Osteoblast (primary cell): Measurements from ENCODE around the gene EMILIN2. TPM values are rescaled to one million over a fixed set of nuclear protein-coding genes. Genes with fewer than 3 reads are reported as not detected.
"Not testable (repeated sequence)": the region's sequence is repeated elsewhere in the genome, so short reads cannot be mapped to it uniquely, and the experiment has no call there.

Experiments used
- DNase-seq: peaks from one replicate; pipeline ENCODE4 v3.0.0; 2011; ENCODE audit warnings: low spot score, mixed read lengths; ENCODE audit not compliant: insufficient read length; ENCODE audit errors: missing footprints
- H2AFZ ChIP-seq: 2 replicates; pipeline ENCODE4 v1.6.0; 2011; ENCODE audit warnings: mild to moderate bottlenecking, low read length
- H3K27ac ChIP-seq: 2 replicates; pipeline ENCODE4 v1.5.1; 2011; ENCODE audit warnings: mild to moderate bottlenecking, low read depth, low read length, moderate library complexity
- H3K27me3 ChIP-seq: 2 replicates; pipeline ENCODE4 v1.6.0; 2012; ENCODE audit warnings: mild to moderate bottlenecking, control low read depth, inconsistent platforms, low read length, moderate library complexity; ENCODE audit not compliant: insufficient read depth
- H3K36me3 ChIP-seq: 2 replicates; pipeline ENCODE4 v1.5.1; 2011; ENCODE audit warnings: mild to moderate bottlenecking, low read length, control low read depth, moderate library complexity; ENCODE audit not compliant: insufficient read depth
- H3K4me1 ChIP-seq: 2 replicates; pipeline ENCODE4 v1.5.1; 2011; ENCODE audit warnings: mild to moderate bottlenecking, low read length, control low read depth, moderate library complexity; ENCODE audit not compliant: insufficient read depth
- H3K4me2 ChIP-seq: 2 replicates; pipeline ENCODE4 v1.6.0; 2011; ENCODE audit warnings: mild to moderate bottlenecking, low read length; ENCODE audit not compliant: insufficient read depth
- H3K4me3 ChIP-seq: fragments of 200-600 bp; sonication (generic); 3 replicates; pipeline ENCODE4 v1.5.1; 2012; ENCODE audit warnings: mild to moderate bottlenecking, low read length, inconsistent platforms; ENCODE audit not compliant: insufficient read depth
- H3K79me2 ChIP-seq: 2 replicates; pipeline ENCODE4 v1.6.0; 2012; ENCODE audit warnings: mild to moderate bottlenecking, low read length, control low read depth, inconsistent platforms; ENCODE audit not compliant: insufficient read depth
- H3K9me3 ChIP-seq: 2 replicates; pipeline ENCODE4 v1.5.1; 2011; ENCODE audit warnings: low read depth, low read length, control low read depth
- H4K20me1 ChIP-seq: 2 replicates; pipeline ENCODE4 v1.6.0; 2012; ENCODE audit warnings: mild to moderate bottlenecking, low read length, control low read depth; ENCODE audit not compliant: insufficient read depth
- total RNA-seq: library from RNA; depleted of rRNA; stranded (reverse); fragments of >200 nt; gene quantifications from 2 replicates; pipeline ENCODE4 v1.2.3, GENCODE V29; 2012
- TF ChIP-seq, protein P1 (sequence below): IDR thresholded peaks from 2 replicates; pipeline ENCODE4 v1.5.1; 2011; ENCODE audit warnings: mild to moderate bottlenecking, low read depth, low read length, moderate library complexity; ENCODE audit errors: extremely low read depth

The EMILIN2 gene
- total RNA-seq, 1 donor = 4.3 TPM

DNA sequence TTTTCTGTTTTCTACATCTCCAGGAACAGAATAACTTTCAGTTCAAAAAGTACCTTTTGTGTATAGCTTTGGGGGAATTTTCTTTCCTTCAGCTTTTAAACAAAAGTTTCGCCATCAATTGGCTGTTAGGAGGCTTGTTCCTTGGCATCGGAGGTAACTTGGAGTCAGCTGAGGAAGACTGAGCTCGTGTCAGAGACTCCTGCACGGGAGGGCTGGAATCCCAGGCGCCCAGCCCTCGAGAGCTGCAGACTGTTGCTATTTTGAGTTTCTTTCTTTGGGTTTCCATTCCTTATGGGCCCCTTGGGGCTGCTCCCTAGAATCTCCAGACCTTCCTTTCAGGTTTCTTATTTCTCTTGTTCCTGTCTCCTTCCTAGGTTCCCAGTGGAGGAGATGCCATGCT lies 8.1 kb downstream of the EMILIN2 start:
- no peak overlapping the region for H3K27ac ChIP-seq
- TF ChIP-seq, protein P1, sequence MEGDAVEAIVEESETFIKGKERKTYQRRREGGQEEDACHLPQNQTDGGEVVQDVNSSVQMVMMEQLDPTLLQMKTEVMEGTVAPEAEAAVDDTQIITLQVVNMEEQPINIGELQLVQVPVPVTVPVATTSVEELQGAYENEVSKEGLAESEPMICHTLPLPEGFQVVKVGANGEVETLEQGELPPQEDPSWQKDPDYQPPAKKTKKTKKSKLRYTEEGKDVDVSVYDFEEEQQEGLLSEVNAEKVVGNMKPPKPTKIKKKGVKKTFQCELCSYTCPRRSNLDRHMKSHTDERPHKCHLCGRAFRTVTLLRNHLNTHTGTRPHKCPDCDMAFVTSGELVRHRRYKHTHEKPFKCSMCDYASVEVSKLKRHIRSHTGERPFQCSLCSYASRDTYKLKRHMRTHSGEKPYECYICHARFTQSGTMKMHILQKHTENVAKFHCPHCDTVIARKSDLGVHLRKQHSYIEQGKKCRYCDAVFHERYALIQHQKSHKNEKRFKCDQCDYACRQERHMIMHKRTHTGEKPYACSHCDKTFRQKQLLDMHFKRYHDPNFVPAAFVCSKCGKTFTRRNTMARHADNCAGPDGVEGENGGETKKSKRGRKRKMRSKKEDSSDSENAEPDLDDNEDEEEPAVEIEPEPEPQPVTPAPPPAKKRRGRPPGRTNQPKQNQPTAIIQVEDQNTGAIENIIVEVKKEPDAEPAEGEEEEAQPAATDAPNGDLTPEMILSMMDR = no peak
- H3K79me2 ChIP-seq = no peaks in the 10 kb centered on the region
- H3K4me3 ChIP-seq = no peak overlapping the region
- no peaks in the 10 kb centered on the region for H4K20me1 ChIP-seq
- H3K4me1 ChIP-seq = peaks cover 15% of the 10 kb centered on the region
- no peaks in the 10 kb centered on the region for H3K9me3 ChIP-seq
- no peak for DNase-seq
- H3K27me3 ChIP-seq = peaks cover 19% of the 10 kb centered on the region
- H3K36me3 ChIP-seq = no peaks in the 10 kb centered on the region
- peak overlapping the region; percentile 26 for H2AFZ ChIP-seq
- H3K4me2 ChIP-seq = peak overlapping the region; percentile 52

DNA sequence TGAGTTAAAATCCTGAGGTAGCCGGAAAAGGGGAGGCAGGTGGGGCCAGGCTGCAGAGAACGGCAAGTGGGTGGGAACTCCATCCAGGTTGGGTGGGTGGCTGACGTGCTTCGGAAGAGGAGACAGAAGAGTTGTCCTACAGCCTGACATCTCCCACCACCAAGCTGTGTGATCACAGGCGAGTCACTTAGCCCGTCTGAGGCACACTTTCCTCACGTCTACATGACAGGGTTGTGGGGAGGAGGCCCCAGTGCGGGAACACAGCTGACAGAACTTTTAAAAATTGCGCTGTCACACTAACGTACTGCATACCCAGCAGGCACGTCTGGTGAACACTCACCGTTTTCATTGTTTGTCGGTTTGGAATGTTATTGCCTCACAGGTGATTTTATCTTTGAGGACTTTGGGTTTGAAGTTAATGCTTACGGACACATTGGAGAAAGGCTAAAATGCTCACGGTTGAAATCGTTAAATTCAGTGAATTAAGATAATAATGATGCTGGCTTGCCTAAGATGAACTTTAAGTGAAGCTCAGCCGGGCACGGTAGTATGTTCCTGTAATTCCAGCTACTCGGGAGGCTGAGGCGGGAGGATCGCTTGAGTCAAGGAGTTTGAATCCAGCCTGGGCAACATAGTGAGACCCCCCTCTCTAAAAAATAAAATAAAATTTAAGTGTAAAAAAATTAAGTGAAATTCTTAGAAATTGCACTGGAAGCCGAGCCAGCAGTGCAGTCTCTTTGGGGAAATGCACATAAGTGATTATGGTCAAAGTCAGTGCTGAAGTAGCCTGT lies 8.9 kb downstream of the EMILIN2 start:
- TF ChIP-seq, protein P1 = no peak
- Histone ChIP-seq H3K27ac (no peak overlapping the region), H3K4me2 (no peak overlapping the region), H3K4me3 (no peak overlapping the region), H3K36me3 (no peaks in the 10 kb centered on the region), H3K9me3 (no peaks in the 10 kb centered on the region), H4K20me1 (no peaks in the 10 kb centered on the region), H3K4me1 (peaks cover 15% of the 10 kb centered on the region), H3K27me3 (peaks cover 12% of the 10 kb centered on the region), H3K79me2 (no peaks in the 10 kb centered on the region), H2AFZ (no peak overlapping the region)
- no peak for DNase-seq

DNA sequence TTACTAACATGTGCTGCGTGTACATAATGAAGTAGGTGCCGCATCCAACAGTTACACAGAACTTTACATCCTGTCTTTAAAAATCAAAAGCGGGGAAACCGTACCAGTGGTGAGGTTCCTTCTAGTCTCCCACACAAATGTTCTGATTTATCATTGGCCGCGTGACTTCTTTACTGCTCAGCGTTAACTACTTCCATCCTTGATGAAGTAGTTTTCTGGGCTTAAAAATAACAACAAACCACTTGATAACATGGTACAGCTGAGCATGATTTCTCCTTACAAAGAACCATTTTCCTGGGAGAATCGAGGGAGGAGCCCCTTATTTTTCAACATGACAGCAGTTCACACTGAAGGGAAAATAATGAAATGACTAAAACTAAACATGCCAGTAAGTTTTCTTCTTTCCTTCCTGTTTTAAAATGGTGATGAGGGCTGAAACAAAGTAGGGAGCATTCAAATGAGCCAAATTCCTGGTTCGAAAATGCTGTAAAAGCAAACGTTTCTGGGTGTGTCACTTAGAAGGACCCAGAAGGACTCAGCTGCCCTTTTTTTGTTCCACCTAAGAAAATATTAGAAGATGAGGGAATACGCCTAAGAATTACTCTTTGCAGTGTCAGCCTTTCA lies 9.9 kb downstream of the EMILIN2 start:
- Histone ChIP-seq H3K27ac (peak overlapping the region; percentile 78), H3K4me2 (peak overlapping the region; percentile 59), H3K36me3 (no peaks in the 10 kb centered on the region), H2AFZ (no peak overlapping the region), H3K9me3 (no peaks in the 10 kb centered on the region), H3K79me2 (no peaks in the 10 kb centered on the region), H3K27me3 (peaks cover 9% of the 10 kb centered on the region), H4K20me1 (no peaks in the 10 kb centered on the region), H3K4me3 (no peak overlapping the region), H3K4me1 (peaks cover 15% of the 10 kb centered on the region)
- TF ChIP-seq, protein P1 = no peak
- no peak for DNase-seq

DNA sequence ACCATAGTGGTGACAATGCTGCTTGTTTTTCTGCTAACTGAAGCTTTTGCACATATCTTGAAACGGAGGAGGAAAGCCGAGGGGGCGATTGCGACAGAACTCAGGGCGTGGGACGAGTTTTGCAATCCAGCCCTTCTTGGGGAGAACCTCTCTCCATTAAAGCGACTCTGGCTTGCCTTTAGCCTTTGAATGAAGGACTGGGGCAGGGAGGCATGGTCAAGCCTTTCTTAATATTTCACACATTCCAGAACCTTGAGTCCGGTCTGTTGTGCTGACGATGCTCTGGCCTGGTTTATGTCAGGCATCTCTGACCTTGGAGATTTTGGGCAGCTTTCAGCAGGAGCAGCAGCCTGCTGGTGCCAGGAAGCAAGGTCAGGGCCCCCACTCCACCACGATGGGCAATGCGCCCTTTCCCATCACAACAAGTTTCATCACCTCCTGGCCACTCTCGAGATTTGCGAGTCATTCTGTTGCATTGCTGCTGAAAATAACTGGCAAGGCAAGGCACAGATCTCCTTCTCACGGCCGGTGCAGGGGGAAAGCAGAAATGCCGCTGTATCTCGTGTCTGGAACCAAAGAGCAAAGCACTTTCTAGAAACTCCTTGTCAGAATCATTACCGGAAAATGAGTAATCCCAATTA lies 10.8 kb downstream of the EMILIN2 start:
- Histone ChIP-seq H3K27ac (peak overlapping the region; percentile 78), H3K4me3 (peak overlapping the region; percentile 44), H3K4me2 (peak overlapping the region; percentile 59), H2AFZ (peak overlapping the region; percentile 44), H4K20me1 (no peaks in the 10 kb centered on the region), H3K27me3 (peaks cover 5% of the 10 kb centered on the region), H3K4me1 (peaks cover 15% of the 10 kb centered on the region), H3K36me3 (no peaks in the 10 kb centered on the region), H3K79me2 (no peaks in the 10 kb centered on the region), H3K9me3 (no peaks in the 10 kb centered on the region)
- peak; percentile 90 for DNase-seq
- TF ChIP-seq, protein P1 = no peak

DNA sequence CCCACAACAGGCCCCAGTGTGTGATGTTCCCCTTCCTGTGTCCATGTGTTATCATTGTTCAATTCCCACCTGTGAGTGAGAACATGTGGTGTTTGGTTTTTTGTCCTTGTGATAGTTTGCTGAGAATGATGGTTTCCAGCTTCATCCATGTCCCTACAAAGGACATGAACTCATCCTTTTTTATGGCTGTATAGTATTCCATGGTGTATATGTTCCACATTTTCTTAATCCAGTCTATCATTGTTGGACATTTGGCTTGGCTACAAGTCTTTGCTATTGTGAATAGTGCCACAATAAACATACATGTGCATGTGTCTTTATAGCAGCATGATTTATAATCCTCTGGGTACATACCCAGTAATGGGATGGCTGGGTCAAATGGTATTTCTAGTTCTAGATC lies 13.6 kb downstream of the EMILIN2 start:
- H3K4me1 ChIP-seq = peaks cover 15% of the 10 kb centered on the region
- not testable (repeated sequence) for H4K20me1 ChIP-seq, H3K4me2 ChIP-seq, DNase-seq, H2AFZ ChIP-seq, H3K9me3 ChIP-seq, H3K27ac ChIP-seq, H3K27me3 ChIP-seq, H3K79me2 ChIP-seq, H3K36me3 ChIP-seq, H3K4me3 ChIP-seq
